CD4-positive, alpha-beta T cell treated with Interleukin-12 subunit alpha and Interleukin-12 subunit beta, for 1 hour (primary cell): ENCODE results near the gene CNKSR3.
"Not testable (repeated sequence)": the region's sequence is repeated elsewhere in the genome, so short reads cannot be mapped to it uniquely, and the experiment has no call there.

Source experiments
- DNase-seq: peaks from one replicate; pipeline ENCODE4 v3.0.0-alpha.2; 2020

CNKSR3 gene

GRCh38 chr6:154510144-154510905 is at the start of gene CNKSR3:
Gene CNKSR3, minus strand, starts transcription at chr6:154510685. Its CDS starts 571 bp downstream, at chr6:154510114.
- no peak for DNase-seq

GRCh38 chr6:154558984-154559383 is 48.5 kb upstream of the CNKSR3 start:
- no peak for DNase-seq

- no peak for DNase-seq
Measured at GRCh38 chr6:154558513-154558912, 48.0 kb upstream of the CNKSR3 start.

- DNase-seq = no peak
Measured at GRCh38 chr6:154555073-154555677, 44.7 kb upstream of the CNKSR3 start.

- DNase-seq = no peak
Measured at GRCh38 chr6:154554491-154554890, 44.0 kb upstream of the CNKSR3 start.

- DNase-seq = no peak
Measured at GRCh38 chr6:154550779-154551178, 40.3 kb upstream of the CNKSR3 start.

- no peak for DNase-seq
Measured at GRCh38 chr6:154549179-154549578, 38.7 kb upstream of the CNKSR3 start.

- DNase-seq = no peak
Measured at GRCh38 chr6:154548130-154548830, 37.8 kb upstream of the CNKSR3 start.

GRCh38 chr6:154543628-154544027 is 33.1 kb upstream of the CNKSR3 start:
- no peak for DNase-seq

GRCh38 chr6:154542747-154543146 is 32.3 kb upstream of the CNKSR3 start:
- DNase-seq = no peak

GRCh38 chr6:154541837-154542236 is 31.4 kb upstream of the CNKSR3 start:
- DNase-seq = not testable (repeated sequence)

GRCh38 chr6:154539593-154540269 is 29.2 kb upstream of the CNKSR3 start:
- no peak for DNase-seq

- no peak for DNase-seq
Measured at GRCh38 chr6:154538640-154539191, 28.2 kb upstream of the CNKSR3 start.

GRCh38 chr6:154537511-154538325 is 27.2 kb upstream of the CNKSR3 start:
- no peak for DNase-seq

- DNase-seq = no peak
Measured at GRCh38 chr6:154536999-154537398, 26.5 kb upstream of the CNKSR3 start.

- DNase-seq = no peak
Measured at GRCh38 chr6:154536255-154536654, 25.8 kb upstream of the CNKSR3 start.

GRCh38 chr6:154535851-154536250 is 25.4 kb upstream of the CNKSR3 start:
- DNase-seq = no peak

- no peak for DNase-seq
Measured at GRCh38 chr6:154535147-154535546, 24.7 kb upstream of the CNKSR3 start.

- DNase-seq = no peak
Measured at GRCh38 chr6:154534531-154534930, 24.0 kb upstream of the CNKSR3 start.

- DNase-seq = no peak
Measured at GRCh38 chr6:154532426-154532825, 21.9 kb upstream of the CNKSR3 start.

GRCh38 chr6:154529957-154530356 is 19.5 kb upstream of the CNKSR3 start:
- DNase-seq = no peak

- DNase-seq = no peak
Measured at GRCh38 chr6:154528310-154528915, 17.9 kb upstream of the CNKSR3 start.
